Ascending aorta (tissue), 2 donors: ENCODE results near the gene KCNIP1. TPM values are rescaled to one million over a fixed set of nuclear protein-coding genes. Genes with fewer than 3 reads are reported as not detected.

ENCODE experiments used
- DNase-seq, 2 donors: peaks; one replicate each; pipeline ENCODE4 v3.0.0-alpha.2; 2019; ENCODE audit warnings: low spot score in 2 of 2
- H3K27ac ChIP-seq, 2 donors: fragments of 200-600 bp; sonication (generic); one replicate each; pipeline ENCODE4 v1.5.1; 2016 to 2017; ENCODE audit warnings: mild to moderate bottlenecking in 1 of 2
- H3K27me3 ChIP-seq: fragments of 200-600 bp; sonication (generic); one replicate; pipeline ENCODE4 v1.5.1; 2017
- H3K36me3 ChIP-seq, 2 donors: fragments of 200-600 bp; sonication (generic); one replicate each; pipeline ENCODE4 v1.5.1; 2016
- H3K4me1 ChIP-seq, 2 donors: fragments of 200-600 bp; sonication (generic); one replicate each; pipeline ENCODE4 v1.5.1; 2016 to 2017; ENCODE audit warnings: mild to moderate bottlenecking in 1 of 2
- H3K4me3 ChIP-seq, 2 donors: fragments of 200-600 bp; sonication (generic); one replicate each; pipeline ENCODE4 v1.5.1; 2016 to 2017; ENCODE audit warnings: mild to moderate bottlenecking in 1 of 2
- H3K9me3 ChIP-seq, 2 donors: fragments of 200-600 bp; sonication (generic); one replicate each; pipeline ENCODE4 v1.5.1; 2016
- intact Hi-C: fragments of 100-400 bp; cut with DNase I; formaldehyde crosslinking; loops from one replicate; pipeline ENCODE4 v1.15.1; 2023
- total RNA-seq: library from RNA; depleted of rRNA; stranded (reverse); fragments of >200 nt; gene quantifications from one replicate; pipeline ENCODE4 v1.1.0, GENCODE V29; 2016
- TF ChIP-seq, protein P1 (sequence below), 3 experiments: fragments of 200-600 bp in 2 of 3; fragments of 450-650 bp in 1 of 3; sonication (generic) in 2 of 3; IDR thresholded peaks; one replicate each; pipeline ENCODE4 v1.5.1; 2016 to 2019; ENCODE audit warnings: antibody characterized with exemption in 3 of 3, mild to moderate bottlenecking in 1 of 3, moderate library complexity in 1 of 3

The KCNIP1 gene
- total RNA-seq, 1 donor from 2014 or later, result not detected

DNA sequence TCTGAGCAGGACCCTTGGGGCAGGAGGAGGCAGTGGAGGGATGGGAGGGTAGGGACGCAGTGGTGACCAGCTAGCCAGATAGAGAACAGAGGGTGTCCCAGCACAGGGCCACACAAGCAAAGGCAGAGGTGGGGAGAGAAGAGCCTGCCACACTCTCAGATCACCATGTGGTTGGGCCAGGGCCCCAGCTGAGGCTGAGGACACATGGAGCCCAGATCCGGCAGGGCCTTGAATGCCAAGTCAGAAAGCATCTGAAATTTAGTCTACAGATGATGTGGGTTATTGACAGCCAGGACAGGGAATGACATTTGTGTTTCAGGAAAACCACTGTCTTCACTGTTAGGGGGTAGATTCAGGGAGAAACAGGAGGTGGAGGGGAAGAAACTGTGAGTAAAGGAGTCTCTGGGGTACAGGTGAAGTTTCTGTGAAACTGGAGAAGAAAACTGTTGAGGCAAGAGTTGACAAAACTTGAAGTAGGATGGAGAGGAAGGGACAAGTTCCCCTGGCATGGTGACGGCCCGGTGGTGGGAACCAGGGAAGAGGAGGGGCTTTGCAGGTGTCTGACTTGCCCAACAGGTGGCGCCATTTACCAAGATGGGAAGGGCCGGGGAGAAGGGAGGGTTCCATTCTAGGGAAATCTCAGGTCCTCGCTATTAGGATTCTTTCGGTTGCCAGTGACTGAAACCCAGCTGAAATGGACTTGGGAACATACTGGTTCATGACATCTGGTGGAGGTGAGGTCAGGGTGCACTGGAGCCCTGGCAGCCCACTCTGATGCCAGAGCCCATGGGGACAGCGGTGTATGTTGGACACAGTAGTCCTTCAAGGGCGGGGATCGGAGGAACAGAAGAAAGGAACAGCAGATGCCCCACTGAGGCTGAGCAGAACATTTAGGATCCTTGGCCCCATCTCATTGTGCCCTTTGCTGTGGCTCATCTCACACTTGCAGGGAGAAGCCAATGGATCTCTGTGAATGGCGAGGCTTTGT is 100.1 kb downstream of the KCNIP1 start:
- Histone ChIP-seq H3K4me1 (no peaks in the 10 kb centered on the region), H3K27ac (no peak overlapping the region), H3K9me3 (no peaks in the 10 kb centered on the region), H3K27me3 (no peaks in the 10 kb centered on the region), H3K36me3 (no peaks in the 10 kb centered on the region), H3K4me3 (no peak overlapping the region)
- DNase-seq, result no peak
- TF ChIP-seq, protein P1, sequence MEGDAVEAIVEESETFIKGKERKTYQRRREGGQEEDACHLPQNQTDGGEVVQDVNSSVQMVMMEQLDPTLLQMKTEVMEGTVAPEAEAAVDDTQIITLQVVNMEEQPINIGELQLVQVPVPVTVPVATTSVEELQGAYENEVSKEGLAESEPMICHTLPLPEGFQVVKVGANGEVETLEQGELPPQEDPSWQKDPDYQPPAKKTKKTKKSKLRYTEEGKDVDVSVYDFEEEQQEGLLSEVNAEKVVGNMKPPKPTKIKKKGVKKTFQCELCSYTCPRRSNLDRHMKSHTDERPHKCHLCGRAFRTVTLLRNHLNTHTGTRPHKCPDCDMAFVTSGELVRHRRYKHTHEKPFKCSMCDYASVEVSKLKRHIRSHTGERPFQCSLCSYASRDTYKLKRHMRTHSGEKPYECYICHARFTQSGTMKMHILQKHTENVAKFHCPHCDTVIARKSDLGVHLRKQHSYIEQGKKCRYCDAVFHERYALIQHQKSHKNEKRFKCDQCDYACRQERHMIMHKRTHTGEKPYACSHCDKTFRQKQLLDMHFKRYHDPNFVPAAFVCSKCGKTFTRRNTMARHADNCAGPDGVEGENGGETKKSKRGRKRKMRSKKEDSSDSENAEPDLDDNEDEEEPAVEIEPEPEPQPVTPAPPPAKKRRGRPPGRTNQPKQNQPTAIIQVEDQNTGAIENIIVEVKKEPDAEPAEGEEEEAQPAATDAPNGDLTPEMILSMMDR (IDR thresholded peaks at IDR 0.05), result peak; percentile 59 to 77 (median 63)
- intact Hi-C loops, result loop anchor here (1.0 kb wide), 1 partner anchor 29 kb away; no protein-coding TSS in a partner anchor

DNA sequence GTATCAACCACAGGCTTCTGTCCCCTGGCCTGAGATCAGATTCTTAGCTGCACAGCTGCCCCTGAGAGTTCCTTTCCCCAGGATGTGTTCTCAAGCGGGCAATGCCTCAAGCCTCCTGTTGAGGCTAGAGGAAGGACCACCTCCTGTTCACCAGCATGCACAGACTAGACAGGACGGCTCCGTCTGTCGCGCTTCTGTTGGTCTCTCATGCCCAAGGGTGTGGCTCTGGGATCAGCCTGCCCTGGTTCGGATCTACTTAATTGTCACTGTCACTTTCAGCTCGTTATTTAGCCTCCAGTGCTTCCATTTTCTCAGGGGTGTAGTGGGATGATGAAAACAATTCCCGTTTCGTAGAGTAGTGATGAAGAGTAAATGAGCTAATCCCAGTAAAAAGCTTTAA is 103.1 kb downstream of the KCNIP1 start:
- H3K4me1 ChIP-seq, result no peaks in the 10 kb centered on the region
- no peaks in the 10 kb centered on the region for H3K36me3 ChIP-seq
- no peak overlapping the region for H3K4me3 ChIP-seq
- H3K9me3 ChIP-seq, result no peaks in the 10 kb centered on the region
- TF ChIP-seq, protein P1 (IDR thresholded peaks at IDR 0.05), result no peak
- no peaks in the 10 kb centered on the region for H3K27me3 ChIP-seq
- H3K27ac ChIP-seq, result no peak overlapping the region
- DNase-seq, result no peak
- intact Hi-C loops, result no loop called here

DNA sequence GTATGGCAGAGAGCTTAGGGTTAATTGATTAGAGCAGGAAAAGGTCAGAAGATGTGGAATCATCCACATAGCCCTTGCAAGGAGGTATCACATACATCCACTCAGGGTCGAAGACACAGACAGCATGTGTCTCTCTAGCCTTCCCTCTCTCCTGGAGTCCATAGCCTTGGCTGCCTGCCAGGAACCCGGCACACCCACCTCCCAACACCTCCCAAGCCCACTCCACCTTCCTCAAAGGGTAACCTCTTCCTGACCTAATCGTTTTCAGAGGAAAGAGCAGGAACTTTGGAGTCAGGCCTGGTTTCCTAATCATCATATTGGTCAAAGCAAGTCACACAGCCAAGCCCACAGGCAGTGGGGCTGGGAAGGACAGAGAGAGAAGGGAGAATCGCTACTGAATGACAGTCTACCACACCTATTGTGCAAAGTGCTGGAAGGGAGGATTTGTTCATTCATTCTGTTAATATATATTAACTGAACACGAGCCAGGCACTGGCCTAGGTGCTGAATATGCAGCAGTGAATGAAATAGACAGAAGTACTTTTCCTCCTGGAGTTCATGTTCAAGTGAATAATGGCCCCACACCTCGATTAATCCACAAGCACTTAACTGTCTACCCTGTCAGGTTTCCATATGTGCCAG is 107.8 kb downstream of the KCNIP1 start:
- Histone ChIP-seq H3K4me1 (no peaks in the 10 kb centered on the region), H3K4me3 (no peak overlapping the region), H3K9me3 (no peaks in the 10 kb centered on the region), H3K36me3 (no peaks in the 10 kb centered on the region), H3K27me3 (no peaks in the 10 kb centered on the region), H3K27ac (no peak overlapping the region)
- DNase-seq, result no peak
- intact Hi-C loops, result no loop called here
- TF ChIP-seq, protein P1 (IDR thresholded peaks at IDR 0.05), result no peak

DNA sequence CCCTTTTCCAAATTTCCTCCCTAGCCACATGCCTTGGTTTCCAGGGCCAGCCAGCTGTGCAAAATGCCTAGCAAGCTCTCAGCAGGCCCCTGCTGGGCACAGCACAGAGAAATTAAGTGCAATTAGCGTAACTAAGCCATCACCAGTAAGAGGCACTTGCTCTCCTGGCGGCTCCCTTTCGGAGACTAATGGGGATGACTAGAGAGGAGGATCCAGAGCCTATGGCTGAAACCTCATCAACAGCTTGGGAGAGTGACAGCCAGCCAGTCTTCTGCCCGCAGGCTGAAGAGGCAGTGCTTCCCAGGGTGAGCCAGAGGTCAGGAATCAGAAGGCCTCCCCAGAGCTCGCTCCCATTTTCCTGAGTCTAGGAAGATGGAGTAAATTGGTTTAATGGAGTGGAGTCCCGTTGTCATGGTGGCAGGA is 108.4 kb downstream of the KCNIP1 start:
- H3K27me3 ChIP-seq, result no peaks in the 10 kb centered on the region
- H3K4me3 ChIP-seq, result no peak overlapping the region
- no peaks in the 10 kb centered on the region for H3K4me1 ChIP-seq
- H3K9me3 ChIP-seq, result no peaks in the 10 kb centered on the region
- no peak for DNase-seq
- TF ChIP-seq, protein P1 (IDR thresholded peaks at IDR 0.05), result no peak
- H3K27ac ChIP-seq, result no peak overlapping the region
- H3K36me3 ChIP-seq, result no peaks in the 10 kb centered on the region
- intact Hi-C loops, result no loop called here

DNA sequence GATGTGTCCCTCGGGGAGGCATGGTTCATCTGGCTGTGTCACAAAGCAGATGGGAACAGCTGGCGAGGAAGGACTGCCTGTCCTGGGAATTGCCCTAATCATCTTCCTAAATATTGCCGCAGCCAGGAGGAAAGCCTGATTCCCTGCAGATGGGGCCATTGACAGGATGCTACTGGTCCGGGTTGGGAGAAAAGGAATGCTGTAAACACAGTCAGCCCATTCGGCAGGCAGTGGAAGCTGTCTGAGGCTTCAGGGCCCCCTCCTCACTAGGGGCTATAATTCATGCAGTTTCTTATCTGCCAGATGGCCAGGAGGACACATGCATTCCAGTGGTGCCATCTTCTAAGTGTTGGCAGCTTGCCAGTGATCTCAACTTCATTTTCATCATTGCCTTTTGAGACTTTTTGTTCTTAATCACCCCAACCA is 110.3 kb downstream of the KCNIP1 start:
- Histone ChIP-seq H3K27ac (no peak overlapping the region), H3K27me3 (no peaks in the 10 kb centered on the region), H3K9me3 (no peaks in the 10 kb centered on the region), H3K4me1 (no peaks in the 10 kb centered on the region), H3K4me3 (no peak overlapping the region), H3K36me3 (no peaks in the 10 kb centered on the region)
- TF ChIP-seq, protein P1 (IDR thresholded peaks at IDR 0.05), result no peak
- DNase-seq, result no peak
- intact Hi-C loops, result no loop called here
